OCI-LY7 (cell line): Measurements from ENCODE around the gene ULBP1. TPM values are rescaled to one million over a fixed set of nuclear protein-coding genes. Genes with fewer than 3 reads are reported as not detected.
"Not testable (repeated sequence)": the region's sequence is repeated elsewhere in the genome, so short reads cannot be mapped to it uniquely, and the experiment has no call there.

Experiments used
- BruUV-seq: library from RNA; stranded (reverse); fragments of 400-500 nt; replicated peaks from 2 replicates; lab custom pipeline; 2021; lab: Mats Ljungman, UMichigan
- CTCF ChIA-PET: fragments of 300-600 bp; sonication (Branson Sonifier 250); formaldehyde crosslinking; loops from one replicate; lab custom pipeline; 2022; ENCODE audit warnings: antibody characterized with exemption; ENCODE audit not compliant: unreplicated experiment; lab: Charles Lee
- POLR2A ChIA-PET: fragments of 300-600 bp; sonication (Branson Sonifier 250); formaldehyde crosslinking; loops from one replicate; lab custom pipeline; 2022; ENCODE audit warnings: antibody characterized with exemption; lab: Charles Lee
- DNase-seq: peaks from one replicate; pipeline ENCODE4 v3.0.0-alpha.2; 2015; ENCODE audit warnings: low spot score
- H2AFZ ChIP-seq: fragments of 200-600 bp; sonication (generic), shearing (Covaris generic); 2 replicates; pipeline ENCODE4 v1.6.1; 2014; ENCODE audit warnings: mild to moderate bottlenecking, antibody characterized with exemption, low read length, moderate library complexity
- H3K27ac ChIP-seq: fragments of 200-600 bp; sonication (generic); 2 replicates; pipeline ENCODE4 v1.5.1; 2014; ENCODE audit warnings: mixed run types, low read depth, mild to moderate bottlenecking, moderate library complexity, low read length, inconsistent platforms; ENCODE audit not compliant: poor library complexity, severe bottlenecking
- H3K36me3 ChIP-seq: fragments of 200-600 bp; sonication (generic); 2 replicates; pipeline ENCODE4 v1.6.1; 2014; ENCODE audit warnings: mild to moderate bottlenecking, antibody characterized with exemption, low read length, moderate library complexity, mixed read lengths; ENCODE audit not compliant: insufficient read depth
- H3K4me1 ChIP-seq: fragments of 200-600 bp; sonication (generic); 2 replicates; pipeline ENCODE4 v1.5.1; 2014; ENCODE audit warnings: mild to moderate bottlenecking, low read length; ENCODE audit not compliant: insufficient read depth, poor library complexity, severe bottlenecking
- H3K4me2 ChIP-seq: fragments of 200-600 bp; sonication (generic); 2 replicates; pipeline ENCODE4 v1.6.1; 2014; ENCODE audit warnings: mild to moderate bottlenecking, low read length
- H3K4me3 ChIP-seq: fragments of 200-600 bp; sonication (generic); 2 replicates; pipeline ENCODE4 v1.5.1; 2014; ENCODE audit warnings: mild to moderate bottlenecking, low read depth, low read length; ENCODE audit not compliant: poor library complexity, severe bottlenecking
- H3K79me2 ChIP-seq: fragments of 200-600 bp; sonication (generic); 2 replicates; pipeline ENCODE4 v1.6.1; 2016; ENCODE audit warnings: low read depth, mild to moderate bottlenecking, low read length, moderate library complexity, mixed read lengths; ENCODE audit not compliant: insufficient read depth
- H3K9me2 ChIP-seq: fragments of 200-600 bp; sonication (generic); 2 replicates; pipeline ENCODE4 v1.6.1; 2016; ENCODE audit warnings: mild to moderate bottlenecking, low read length, mixed read lengths; ENCODE audit not compliant: insufficient read depth
- H3K9me3 ChIP-seq: fragments of 200-600 bp; sonication (generic); 2 replicates; pipeline ENCODE4 v1.6.1; 2014; ENCODE audit warnings: mild to moderate bottlenecking, mixed run types, low read length, mixed read lengths
- H4K20me1 ChIP-seq: fragments of 200-600 bp; sonication (generic); 2 replicates; pipeline ENCODE4 v1.6.1; 2014; ENCODE audit warnings: mild to moderate bottlenecking, antibody characterized with exemption, low read length, moderate library complexity, mixed read lengths; ENCODE audit not compliant: insufficient read depth
- CTCF ChIP-seq: fragments of 200-600 bp; sonication (generic); conservative IDR thresholded peaks from 2 replicates; pipeline ENCODE4 v1.5.1; 2014; ENCODE audit warnings: mild to moderate bottlenecking, antibody characterized with exemption, low read length, moderate library complexity, mixed read lengths
- EZH2phosphoT487 ChIP-seq: fragments of 200-600 bp; sonication (generic); IDR thresholded peaks from 2 replicates; pipeline ENCODE4 v1.6.1; 2018; ENCODE audit warnings: low read depth, borderline replicate concordance, mild to moderate bottlenecking, mixed run types, antibody characterized with exemption, low read length, moderate library complexity, mixed read lengths
- intact Hi-C: fragments of 100-400 bp; cut with micrococcal nuclease; formaldehyde crosslinking; loops from one replicate; pipeline ENCODE4 v1.10.0; 2022; ENCODE audit not compliant: unreplicated experiment
- total RNA-seq, 2 experiments: library from RNA; depleted of rRNA in 1 of 2; stranded (reverse); fragments of >200 nt in 1 of 2; shearing (Covaris generic) in 1 of 2; gene quantifications; 2 replicates each; pipeline ENCODE4 v1.2.3, GENCODE V29; 2014 to 2022

Gene ULBP1
- total RNA-seq, 2 experiments from 2014 or later, result 0.79 to 2.3 TPM

- no peak overlapping the region for H3K27ac ChIP-seq
- H3K36me3 ChIP-seq, result no peaks in the 10 kb centered on the region
- no peaks in the 10 kb centered on the region for H3K79me2 ChIP-seq
- peaks cover 4% of the 10 kb centered on the region for H3K4me1 ChIP-seq
- no peak overlapping the region for H3K4me2 ChIP-seq
- no peak for TF ChIP-seq EZH2phosphoT487
- TF ChIP-seq CTCF, result no peak
- intact Hi-C loops, result loop anchor here (10.0 kb wide), 1 partner anchor 355 kb away; the partner anchor contains the start of gene GINM1
- H4K20me1 ChIP-seq, result no peaks in the 10 kb centered on the region
- H3K9me3 ChIP-seq, result no peaks in the 10 kb centered on the region
- no peak overlapping the region for H3K4me3 ChIP-seq
- CTCF ChIA-PET, result no interaction called here
- H2AFZ ChIP-seq, result no peak overlapping the region
- POLR2A ChIA-PET, result interaction anchor here (0.6 kb wide), 1 partner anchor 420 kb away, joined by 3 read pairs; no protein-coding TSS in a partner anchor
- no TSS peak for BruUV-seq
- no peak for DNase-seq
- H3K9me2 ChIP-seq, result no peaks in the 10 kb centered on the region
These were observed 43.9 kb upstream of the ULBP1 start for GRCh38 chr6:149919834-149920225.

GRCh38 chr6:149921361-149921760, 42.4 kb upstream of the ULBP1 start:
- H3K4me3 ChIP-seq, result no peak overlapping the region
- no peaks in the 10 kb centered on the region for H4K20me1 ChIP-seq
- H3K9me2 ChIP-seq, result no peaks in the 10 kb centered on the region
- intact Hi-C loops, result loop anchor here (10.0 kb wide), 1 partner anchor 357 kb away; the partner anchor contains the start of gene GINM1
- H3K79me2 ChIP-seq, result no peaks in the 10 kb centered on the region
- H3K27ac ChIP-seq, result no peak overlapping the region
- no peak for DNase-seq
- ChIA-PET CTCF (no interaction called here), POLR2A (no interaction called here)
- H3K36me3 ChIP-seq, result no peaks in the 10 kb centered on the region
- no TSS peak for BruUV-seq
- H2AFZ ChIP-seq, result no peak overlapping the region
- TF ChIP-seq EZH2phosphoT487 (no peak), CTCF (no peak)
- no peak overlapping the region for H3K4me2 ChIP-seq
- H3K4me1 ChIP-seq, result peaks cover 11% of the 10 kb centered on the region
- no peaks in the 10 kb centered on the region for H3K9me3 ChIP-seq

GRCh38 chr6:149922091-149922490, 41.7 kb upstream of the ULBP1 start:
- H2AFZ ChIP-seq, H3K36me3 ChIP-seq, H3K4me3 ChIP-seq, H3K27ac ChIP-seq, H3K79me2 ChIP-seq, H3K9me2 ChIP-seq, DNase-seq, H3K9me3 ChIP-seq, H4K20me1 ChIP-seq, POLR2A ChIA-PET, BruUV-seq, CTCF ChIA-PET, H3K4me2 ChIP-seq: not testable (repeated sequence)
- intact Hi-C loops, result loop anchor here (10.0 kb wide), 1 partner anchor 357 kb away; the partner anchor contains the start of gene GINM1
- peaks cover 11% of the 10 kb centered on the region for H3K4me1 ChIP-seq
